ENCODE measurements around the gene FARP1. TPM values are rescaled to one million over a fixed set of nuclear protein-coding genes. Genes with fewer than 3 reads are reported as not detected.
A peak's percentile ranks its signal among the peaks of the same experiment; 100 is the strongest.

The FARP1 gene
- total and polyA plus RNA-seq, 2 of the 8 experiments (the other 6 are each of a cell fraction or from before 2014, with no cell fraction given): 24.7 to 104 TPM

- FAIRE-seq (no peak), DNase-seq (ENCODE audit: low read depth in 1 of 2, low spot score in 2 of 2) (no peak)
- Histone ChIP-seq H2BK15ac (ENCODE audit: low read length) (no peak overlapping the region), H4K91ac (replicated peaks; ENCODE audit: insufficient read length, low read length) (no peak overlapping the region), H3K56ac (replicated peaks; ENCODE audit: insufficient read length, low read depth, low read length) (no peak overlapping the region), H3K9me3 (ENCODE audit: insufficient read depth in 2 of 2, low read depth in 1 of 2, low read length in 1 of 2) (no peaks in the 10 kb centered on the region), H2AFZ (ENCODE audit: low read length) (no peak overlapping the region), H3K4ac (replicated peaks; ENCODE audit: insufficient read length, low read depth, low read length) (no peak overlapping the region), H3K36me3 (ENCODE audit: control insufficient read depth in 2 of 4, insufficient read depth in 4 of 4, low read length in 3 of 4) (no peaks in the 10 kb centered on the region), H3K14ac (ENCODE audit: insufficient read length) (no peak overlapping the region), H3K4me3 (ENCODE audit: extremely low read depth in 1 of 4, insufficient read depth in 2 of 4, low read depth in 3 of 4, low read length in 4 of 4) (no peak overlapping the region), H3K79me1 (ENCODE audit: low read depth, low read length) (no peaks in the 10 kb centered on the region), H3K9ac (replicated peaks in 1 of 4; ENCODE audit: extremely low read depth in 1 of 4, low read depth in 3 of 4, low read length in 3 of 4) (no peak overlapping the region), H2BK5ac (ENCODE audit: low read depth, low read length) (no peak overlapping the region), H3K4me2 (ENCODE audit: insufficient read depth in 1 of 2, low read depth in 2 of 2, low read length in 2 of 2) (no peak overlapping the region; a peak in 1 of 4 replicates), H3K23ac (ENCODE audit: insufficient read length) (no peak overlapping the region), H2BK12ac (ENCODE audit: low read depth, low read length) (0 out of 2 replicates have a peak overlapping the region, but pooled peaks have one; percentile 11), H3K4me1 (replicated peaks in 1 of 4; ENCODE audit: control insufficient read depth in 3 of 4, insufficient read depth in 4 of 4, low read length in 3 of 4) (peaks cover 4 to 41% (median 30%) of the 10 kb centered on the region in 4 experiments; a peak in 6 of 7 replicates), H4K8ac (ENCODE audit: extremely low read depth, insufficient read depth, low read length) (no peak overlapping the region), H3K23me2 (ENCODE audit: low read depth, low read length) (no peaks in the 10 kb centered on the region), H2AK5ac (ENCODE audit: low read depth, low read length) (no peak overlapping the region), H4K5ac (ENCODE audit: insufficient read length, low read depth, low read length) (no peak overlapping the region), H3K79me2 (ENCODE audit: control insufficient read depth in 1 of 2, insufficient read depth in 2 of 2, low read length in 2 of 2) (peaks cover 0 to 47% of the 10 kb centered on the region in 2 experiments; a peak in 2 of 4 replicates), H3K27me3 (replicated peaks in 1 of 4; ENCODE audit: control insufficient read depth in 3 of 4, extremely low read depth in 1 of 4, insufficient read depth in 3 of 4, low read length in 3 of 4) (no peaks in the 10 kb centered on the region), H3K18ac (ENCODE audit: extremely low read depth, low read length) (no peak overlapping the region; the same call in 1 of the 2 replicates), H2BK20ac (ENCODE audit: low read length) (no peak overlapping the region), H3K27ac (ENCODE audit: low read depth, low read length) (peak overlapping the region; percentile 57), H4K20me1 (replicated peaks in 1 of 2; ENCODE audit: control insufficient read depth in 1 of 2, insufficient read depth in 2 of 2, low read length in 2 of 2) (no peaks in the 10 kb centered on the region), H2BK120ac (replicated peaks; ENCODE audit: low read depth, low read length) (no peak overlapping the region)
- CTCF ChIA-PET (ENCODE audit: partially characterized antibody): interaction anchor here (1.3 to 5.7 kb wide), 2 partner anchors 10 to 64 kb away, joined by 4 to 22 read pairs; no protein-coding TSS in a partner anchor
- WGBS, 2 experiments (ENCODE audit: extremely low coverage in 1 of 2, insufficient coverage in 1 of 2, insufficient read length in 1 of 2, insufficient replicate concordance in 2 of 2, low coverage in 1 of 2, low lambda C conversion rate in 2 of 2, missing lambda C conversion rate in 1 of 2): 60% methylated on average over 5 of the region's 5 CpGs; no CpG with 5 or more reads in 1 of the 2 experiments
- POLR2A ChIA-PET (ENCODE audit: partially characterized antibody): interaction anchor here (0.8 to 1.1 kb wide), 2 partner anchors 11 to 20 kb away, joined by 3 read pairs; no protein-coding TSS in a partner anchor
- TF ChIP-seq YY1 (IDR thresholded peaks at IDR 0.05; ENCODE audit: low read depth, low read length): peak; percentile 54; the same call in 1 of the 2 replicates
- TF ChIP-seq CREB1 (IDR thresholded peaks at IDR 0.05): no peak
- no peak for TF ChIP-seq TAF7 (optimal IDR thresholded peaks at IDR 0.05; ENCODE audit: borderline replicate concordance, low read depth, low read length)
These were observed 183.4 kb downstream of the FARP1 start for GRCh38 chr13:98326291-98326690.

Measured in H1 (cell line).